ENCODE results near the gene FOXD4L3.
"Not testable (repeated sequence)": the region's sequence is repeated elsewhere in the genome, so short reads cannot be mapped to it uniquely, and the experiment has no call there.

- TF ChIP-seq CTCF, POLR2A (IDR thresholded peaks at IDR 0.05): not testable (repeated sequence)
Measured at GRCh38 chr9:68351689-68352088, 49.0 kb downstream of the FOXD4L3 start.
